ENCODE measurements around the gene DPYD. TPM values are rescaled to one million over a fixed set of nuclear protein-coding genes. Genes with fewer than 3 reads are reported as not detected.

Gene DPYD
- total RNA-seq, 1 donor from 2014 or later, result 8.1 TPM

GRCh38 chr1:97685360-97685759 lies 235.5 kb downstream of the DPYD start:
- H3K27ac Mint-ChIP-seq, result no peak overlapping the region
- no peak for TF ChIP-seq CTCF (IDR thresholded peaks at IDR 0.05; ENCODE audit: unreplicated experiment)
- no peak for DNase-seq (ENCODE audit: low spot score, unreplicated experiment)
- H3K9me3 Mint-ChIP-seq (ENCODE audit: low read depth), result peaks cover 9% of the 10 kb centered on the region
- no peaks in the 10 kb centered on the region for H3K27me3 Mint-ChIP-seq
- no peak overlapping the region for H3K4me3 Mint-ChIP-seq (ENCODE audit: low read depth)
- peaks cover 12% of the 10 kb centered on the region for H3K36me3 Mint-ChIP-seq (ENCODE audit: insufficient read depth)
- no peaks in the 10 kb centered on the region for H3K4me1 Mint-ChIP-seq (ENCODE audit: low read depth)

GRCh38 chr1:97680894-97681293 lies 239.9 kb downstream of the DPYD start:
- H3K4me1 Mint-ChIP-seq (ENCODE audit: low read depth), result no peaks in the 10 kb centered on the region
- H3K36me3 Mint-ChIP-seq (ENCODE audit: insufficient read depth), result peaks cover 5% of the 10 kb centered on the region
- DNase-seq (ENCODE audit: low spot score, unreplicated experiment), result no peak
- H3K9me3 Mint-ChIP-seq (ENCODE audit: low read depth), result peaks cover 5% of the 10 kb centered on the region
- no peak overlapping the region for H3K4me3 Mint-ChIP-seq (ENCODE audit: low read depth)
- H3K27me3 Mint-ChIP-seq, result no peaks in the 10 kb centered on the region
- peak overlapping the region; percentile 31 for H3K27ac Mint-ChIP-seq
- TF ChIP-seq CTCF (IDR thresholded peaks at IDR 0.05; ENCODE audit: unreplicated experiment), result no peak

GRCh38 chr1:97680470-97680869 lies 240.4 kb downstream of the DPYD start:
- no peak for TF ChIP-seq CTCF (IDR thresholded peaks at IDR 0.05; ENCODE audit: unreplicated experiment)
- Mint-ChIP-seq H3K9me3 (ENCODE audit: low read depth) (peaks cover under 1% of the 10 kb centered on the region), H3K36me3 (ENCODE audit: insufficient read depth) (peaks cover under 1% of the 10 kb centered on the region), H3K27ac (no peak overlapping the region), H3K4me1 (ENCODE audit: low read depth) (no peaks in the 10 kb centered on the region), H3K4me3 (ENCODE audit: low read depth) (no peak overlapping the region), H3K27me3 (no peaks in the 10 kb centered on the region)
- no peak for DNase-seq (ENCODE audit: low spot score, unreplicated experiment)

- Mint-ChIP-seq H3K27ac (no peak overlapping the region), H3K9me3 (ENCODE audit: low read depth) (no peaks in the 10 kb centered on the region), H3K36me3 (ENCODE audit: insufficient read depth) (no peaks in the 10 kb centered on the region), H3K4me3 (ENCODE audit: low read depth) (no peak overlapping the region), H3K4me1 (ENCODE audit: low read depth) (no peaks in the 10 kb centered on the region), H3K27me3 (no peaks in the 10 kb centered on the region)
- TF ChIP-seq CTCF (IDR thresholded peaks at IDR 0.05; ENCODE audit: unreplicated experiment), result no peak
- DNase-seq (ENCODE audit: low spot score, unreplicated experiment), result no peak
These were observed 243.1 kb downstream of the DPYD start for GRCh38 chr1:97677702-97678101.

GRCh38 chr1:97674517-97674916 lies 246.3 kb downstream of the DPYD start:
- no peak for DNase-seq (ENCODE audit: low spot score, unreplicated experiment)
- Mint-ChIP-seq H3K4me3 (ENCODE audit: low read depth) (no peak overlapping the region), H3K36me3 (ENCODE audit: insufficient read depth) (no peaks in the 10 kb centered on the region), H3K27ac (no peak overlapping the region), H3K9me3 (ENCODE audit: low read depth) (no peaks in the 10 kb centered on the region), H3K4me1 (ENCODE audit: low read depth) (no peaks in the 10 kb centered on the region), H3K27me3 (no peaks in the 10 kb centered on the region)
- no peak for TF ChIP-seq CTCF (IDR thresholded peaks at IDR 0.05; ENCODE audit: unreplicated experiment)
